Thoracic aorta (tissue), 2 donors: ENCODE results near the gene ZNF496. TPM values are rescaled to one million over a fixed set of nuclear protein-coding genes. Genes with fewer than 3 reads are reported as not detected.

ENCODE experiments used
- ATAC-seq: fragments of 150-250 bp; one replicate; pipeline ENCODE4 v1.8.0; 2017; ENCODE audit warnings: low read depth; ENCODE audit not compliant: insufficient number of reproducible peaks, low FRiP score
- DNase-seq: peaks from one replicate; pipeline ENCODE4 v3.0.0-alpha.2; 2020; ENCODE audit warnings: low spot score
- H3K27ac ChIP-seq, 2 donors: fragments of 200-600 bp; sonication (generic); 1 replicate in 1 of 2; 2 replicates in 1 of 2; pipeline ENCODE4 v1.5.1; 2016; ENCODE audit warnings: mild to moderate bottlenecking in 2 of 2, moderate library complexity in 2 of 2
- H3K27me3 ChIP-seq: fragments of 200-600 bp; sonication (generic); replicated peaks from 2 replicates; pipeline ENCODE4 v1.6.0; 2016; ENCODE audit warnings: mild to moderate bottlenecking; ENCODE audit not compliant: insufficient read depth
- H3K36me3 ChIP-seq: fragments of 200-600 bp; sonication (generic); one replicate; pipeline ENCODE4 v1.5.1; 2016
- H3K4me1 ChIP-seq, 2 donors: fragments of 200-600 bp; sonication (generic); 1 replicate in 1 of 2; 2 replicates in 1 of 2; pipeline versions ENCODE4 v1.5.1 to v1.6.0; 2016; ENCODE audit warnings: low read depth in 2 of 2, mild to moderate bottlenecking in 1 of 2; ENCODE audit not compliant: control insufficient read depth in 1 of 2
- H3K4me3 ChIP-seq: fragments of 200-600 bp; sonication (generic); 2 replicates; pipeline ENCODE4 v1.5.1; 2016; ENCODE audit warnings: mild to moderate bottlenecking
- H3K9me3 ChIP-seq: fragments of 200-600 bp; sonication (generic); 2 replicates; pipeline ENCODE4 v1.5.1; 2016
- CTCF ChIP-seq: fragments of 200-600 bp; sonication (generic); IDR thresholded peaks from one replicate; pipeline ENCODE4 v1.5.1; 2019; ENCODE audit warnings: antibody characterized with exemption
- total RNA-seq, 2 donors: library from RNA; depleted of rRNA; stranded (reverse); fragments of >200 nt; gene quantifications; one replicate each; pipeline versions ENCODE4 v1.1.0 to v1.2.3, GENCODE V29; 2016

ZNF496 gene
- total RNA-seq, 2 donors from 2014 or later, result 37.0 to 55.4 TPM

DNA sequence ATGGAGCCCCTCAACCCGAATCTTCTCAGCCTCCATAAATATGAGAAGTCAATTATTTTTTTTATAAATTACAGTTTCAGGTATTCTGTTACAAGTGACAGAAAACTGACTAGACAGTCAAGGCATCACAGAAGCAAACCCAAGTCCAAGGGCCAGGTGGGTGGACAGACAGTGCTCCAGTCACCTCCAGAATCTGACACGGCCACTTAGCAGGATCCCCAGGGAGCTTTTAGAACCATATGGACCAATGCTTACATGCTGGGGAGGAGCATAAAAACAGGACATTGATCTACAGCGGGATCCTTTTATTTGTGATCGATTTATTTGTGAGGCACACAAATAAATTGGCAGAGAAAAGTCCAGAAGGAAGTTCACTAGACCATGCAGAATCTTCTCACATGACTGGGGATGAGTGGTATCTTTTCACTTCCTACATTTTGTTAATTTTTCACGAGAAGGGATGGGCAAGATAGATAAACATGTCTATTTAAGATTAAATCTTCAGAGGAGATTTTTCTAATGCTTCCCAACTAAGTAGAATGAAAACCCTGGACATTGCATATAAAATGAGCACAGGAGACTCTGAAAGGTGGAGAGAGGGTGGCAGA lies 15.0 kb downstream of the ZNF496 start:
- Histone ChIP-seq H3K27me3 (no peaks in the 10 kb centered on the region), H3K9me3 (no peaks in the 10 kb centered on the region), H3K4me1 (no peaks in the 10 kb centered on the region), H3K27ac (no peak overlapping the region), H3K4me3 (no peak overlapping the region), H3K36me3 (peaks cover 27% of the 10 kb centered on the region)
- TF ChIP-seq CTCF, result no peak
- DNase-seq (no peak), ATAC-seq (no peak)

- H3K4me3 ChIP-seq, result no peak overlapping the region
- H3K9me3 ChIP-seq, result no peaks in the 10 kb centered on the region
- DNase-seq, result no peak
- no peaks in the 10 kb centered on the region for H3K4me1 ChIP-seq
- no peak for ATAC-seq
- no peak for TF ChIP-seq CTCF
- H3K36me3 ChIP-seq, result peaks cover 35% of the 10 kb centered on the region
- no peaks in the 10 kb centered on the region for H3K27me3 ChIP-seq
- no peak overlapping the region for H3K27ac ChIP-seq
These were observed 27.6 kb downstream of the ZNF496 start for GRCh38 chr1:247304031-247304430.

GRCh38 chr1:247303216-247303615 lies 28.5 kb downstream of the ZNF496 start:
- H3K27me3 ChIP-seq, result no peaks in the 10 kb centered on the region
- no peak overlapping the region for H3K4me3 ChIP-seq
- ATAC-seq, result no peak
- H3K27ac ChIP-seq, result no peak overlapping the region
- no peaks in the 10 kb centered on the region for H3K9me3 ChIP-seq
- H3K4me1 ChIP-seq, result no peaks in the 10 kb centered on the region
- no peak for TF ChIP-seq CTCF
- H3K36me3 ChIP-seq, result peaks cover 27% of the 10 kb centered on the region
- no peak for DNase-seq

DNA sequence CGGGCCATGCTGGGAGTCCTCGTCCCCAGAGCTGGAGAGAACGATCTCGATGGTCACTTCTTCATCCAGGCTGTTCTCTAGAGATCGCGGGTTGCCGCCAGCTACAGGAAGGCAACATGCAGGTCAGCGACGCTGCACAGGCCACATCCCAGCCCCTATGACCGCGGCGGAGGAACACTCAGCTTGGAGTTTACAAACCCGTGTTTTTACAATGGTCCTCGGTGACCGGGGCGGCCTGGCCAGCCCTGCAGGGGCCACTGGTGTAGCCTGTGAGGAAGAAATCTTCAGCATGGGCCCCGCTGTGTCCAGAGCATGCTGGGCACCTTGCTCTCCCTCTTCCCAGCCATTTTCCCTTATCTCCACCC lies 30.5 kb downstream of the ZNF496 start:
- no peak for TF ChIP-seq CTCF
- no peaks in the 10 kb centered on the region for H3K27me3 ChIP-seq
- no peak overlapping the region for H3K27ac ChIP-seq
- no peak overlapping the region for H3K4me3 ChIP-seq
- no peaks in the 10 kb centered on the region for H3K9me3 ChIP-seq
- no peak for DNase-seq
- H3K4me1 ChIP-seq, result no peaks in the 10 kb centered on the region
- no peak for ATAC-seq
- peaks cover 13% of the 10 kb centered on the region for H3K36me3 ChIP-seq

- Histone ChIP-seq H3K4me3 (no peak overlapping the region), H3K27me3 (no peaks in the 10 kb centered on the region), H3K4me1 (no peaks in the 10 kb centered on the region), H3K9me3 (no peaks in the 10 kb centered on the region), H3K36me3 (peaks cover 13% of the 10 kb centered on the region), H3K27ac (no peak overlapping the region)
- ATAC-seq (no peak), DNase-seq (no peak)
- TF ChIP-seq CTCF, result no peak
These were observed 31.0 kb downstream of the ZNF496 start for GRCh38 chr1:247300491-247301175.
